Nephron (organoid): ENCODE measurements around the gene RMRP.

Experiments used
- H3K27ac Mint-ChIP-seq, 3 experiments: 2 replicates each; pipeline ENCODE4 v1.8.0; 2020; ENCODE audit warnings: mixed read lengths in 3 of 3, mild to moderate bottlenecking in 2 of 3, moderate library complexity in 1 of 3
- H3K27me3 Mint-ChIP-seq: 2 replicates; pipeline ENCODE4 v1.8.0; 2021; ENCODE audit warnings: low read depth, mild to moderate bottlenecking, moderate library complexity, mixed read lengths
- H3K36me3 Mint-ChIP-seq: 2 replicates; pipeline ENCODE4 v1.8.0; 2020; ENCODE audit warnings: low read depth, mixed read lengths
- H3K4me1 Mint-ChIP-seq: 2 replicates; pipeline ENCODE4 v1.8.0; 2020; ENCODE audit warnings: mixed read lengths
- H3K4me3 Mint-ChIP-seq, 3 experiments: 2 replicates each; pipeline ENCODE4 v1.8.0; 2020; ENCODE audit warnings: mild to moderate bottlenecking in 3 of 3, mixed read lengths in 3 of 3, moderate library complexity in 2 of 3
- H3K9me3 Mint-ChIP-seq: 2 replicates; pipeline ENCODE4 v1.8.0; 2020; ENCODE audit warnings: mixed read lengths
- TF ChIP-seq, protein P1 (sequence below), 3 experiments: fragments of 200-600 bp; sonication (generic); IDR thresholded peaks; one replicate each; pipeline ENCODE4 v1.5.0; 2021; ENCODE audit warnings: antibody characterized with exemption in 3 of 3; ENCODE audit not compliant: unreplicated experiment in 3 of 3

RMRP gene

GRCh38 chr9:35656831-35657545 is 831 bp downstream of the RMRP start:
- peak overlapping the region; percentile 78 to 84 (median 80) for H3K4me3 Mint-ChIP-seq
- H3K36me3 Mint-ChIP-seq, result peaks cover 23% of the 10 kb centered on the region
- TF ChIP-seq, protein P1, sequence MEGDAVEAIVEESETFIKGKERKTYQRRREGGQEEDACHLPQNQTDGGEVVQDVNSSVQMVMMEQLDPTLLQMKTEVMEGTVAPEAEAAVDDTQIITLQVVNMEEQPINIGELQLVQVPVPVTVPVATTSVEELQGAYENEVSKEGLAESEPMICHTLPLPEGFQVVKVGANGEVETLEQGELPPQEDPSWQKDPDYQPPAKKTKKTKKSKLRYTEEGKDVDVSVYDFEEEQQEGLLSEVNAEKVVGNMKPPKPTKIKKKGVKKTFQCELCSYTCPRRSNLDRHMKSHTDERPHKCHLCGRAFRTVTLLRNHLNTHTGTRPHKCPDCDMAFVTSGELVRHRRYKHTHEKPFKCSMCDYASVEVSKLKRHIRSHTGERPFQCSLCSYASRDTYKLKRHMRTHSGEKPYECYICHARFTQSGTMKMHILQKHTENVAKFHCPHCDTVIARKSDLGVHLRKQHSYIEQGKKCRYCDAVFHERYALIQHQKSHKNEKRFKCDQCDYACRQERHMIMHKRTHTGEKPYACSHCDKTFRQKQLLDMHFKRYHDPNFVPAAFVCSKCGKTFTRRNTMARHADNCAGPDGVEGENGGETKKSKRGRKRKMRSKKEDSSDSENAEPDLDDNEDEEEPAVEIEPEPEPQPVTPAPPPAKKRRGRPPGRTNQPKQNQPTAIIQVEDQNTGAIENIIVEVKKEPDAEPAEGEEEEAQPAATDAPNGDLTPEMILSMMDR (IDR thresholded peaks at IDR 0.05; ENCODE audit: unreplicated experiment in 3 of 3), result no peak
- H3K4me1 Mint-ChIP-seq, result peaks cover 37% of the 10 kb centered on the region
- H3K27ac Mint-ChIP-seq, result peak overlapping the region; percentile 99
- H3K9me3 Mint-ChIP-seq, result no peaks in the 10 kb centered on the region
- H3K27me3 Mint-ChIP-seq, result peaks cover 5% of the 10 kb centered on the region

GRCh38 chr9:35656348-35656747 is 1.5 kb downstream of the RMRP start:
- no peaks in the 10 kb centered on the region for H3K9me3 Mint-ChIP-seq
- peaks cover 34% of the 10 kb centered on the region for H3K4me1 Mint-ChIP-seq
- H3K27me3 Mint-ChIP-seq, result peaks cover 8% of the 10 kb centered on the region
- peaks cover 20% of the 10 kb centered on the region for H3K36me3 Mint-ChIP-seq
- H3K27ac Mint-ChIP-seq, result peak overlapping the region; percentile 99
- TF ChIP-seq, protein P1 (IDR thresholded peaks at IDR 0.05; ENCODE audit: unreplicated experiment in 3 of 3), result no peak
- peak overlapping the region; percentile 78 to 84 (median 80) for H3K4me3 Mint-ChIP-seq

DNA sequence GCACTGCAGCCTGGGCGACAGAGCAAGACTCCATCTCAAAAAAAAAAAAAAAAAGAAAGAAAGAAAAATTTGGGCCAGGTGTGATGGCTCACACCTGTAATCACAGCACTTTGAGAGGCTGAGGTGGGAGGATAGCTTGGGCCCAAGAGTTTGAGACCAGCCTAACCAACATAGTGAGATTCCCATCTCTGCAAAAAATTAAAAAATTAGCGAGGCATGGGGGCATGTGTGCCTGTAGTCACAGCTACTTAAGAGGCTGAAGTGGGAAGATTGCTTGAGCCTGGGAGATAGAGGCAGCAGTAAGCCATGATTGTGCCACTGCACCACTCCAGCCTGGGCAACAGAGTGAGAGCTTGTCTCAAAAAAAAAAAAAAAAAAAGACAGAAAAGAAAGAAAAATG is 4.2 kb downstream of the RMRP start:
- TF ChIP-seq, protein P1 (IDR thresholded peaks at IDR 0.05; ENCODE audit: unreplicated experiment in 3 of 3), result no peak
- Mint-ChIP-seq H3K36me3 (no peaks in the 10 kb centered on the region), H3K9me3 (no peaks in the 10 kb centered on the region), H3K27ac (no peak overlapping the region), H3K4me1 (peaks cover 13% of the 10 kb centered on the region), H3K4me3 (no peak overlapping the region), H3K27me3 (peaks cover 8% of the 10 kb centered on the region)

DNA sequence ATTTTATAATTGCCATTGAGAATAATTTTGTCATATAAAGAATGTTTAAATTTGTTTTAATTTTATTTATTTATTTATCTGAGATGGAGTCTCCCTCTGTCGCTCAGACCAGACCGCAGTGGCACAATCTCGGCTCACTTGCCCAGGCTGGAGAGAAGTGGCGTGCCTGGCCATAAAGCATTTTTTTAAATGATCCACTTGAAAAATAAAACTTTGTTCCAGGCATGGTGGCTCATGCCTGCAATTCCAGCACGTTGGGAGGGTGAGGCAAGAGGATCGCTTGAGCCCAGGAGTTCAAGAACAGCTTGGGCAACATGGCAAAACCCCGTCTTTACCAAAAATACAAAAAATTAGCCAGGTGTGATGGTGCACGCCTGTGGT is 5.0 kb downstream of the RMRP start:
- no peaks in the 10 kb centered on the region for H3K36me3 Mint-ChIP-seq
- H3K9me3 Mint-ChIP-seq, result no peaks in the 10 kb centered on the region
- peaks cover 21% of the 10 kb centered on the region for H3K4me1 Mint-ChIP-seq
- TF ChIP-seq, protein P1 (IDR thresholded peaks at IDR 0.05; ENCODE audit: unreplicated experiment in 3 of 3), result no peak
- H3K27me3 Mint-ChIP-seq, result peaks cover 5% of the 10 kb centered on the region
- no peak overlapping the region for H3K27ac Mint-ChIP-seq
- H3K4me3 Mint-ChIP-seq, result no peak overlapping the region

GRCh38 chr9:35651956-35652828 is 5.6 kb downstream of the RMRP start:
- H3K27me3 Mint-ChIP-seq, result peaks cover 3% of the 10 kb centered on the region
- H3K36me3 Mint-ChIP-seq, result no peaks in the 10 kb centered on the region
- peaks cover 26% of the 10 kb centered on the region for H3K4me1 Mint-ChIP-seq
- H3K4me3 Mint-ChIP-seq, result no peak overlapping the region
- no peak overlapping the region for H3K27ac Mint-ChIP-seq
- TF ChIP-seq, protein P1 (IDR thresholded peaks at IDR 0.05; ENCODE audit: unreplicated experiment in 3 of 3), result no peak
- no peaks in the 10 kb centered on the region for H3K9me3 Mint-ChIP-seq
